Cardiac muscle cell (in vitro differentiated cells and primary cell): ENCODE measurements around the gene DNM2. TPM values are rescaled to one million over a fixed set of nuclear protein-coding genes. Genes with fewer than 3 reads are reported as not detected.
A peak's percentile ranks its signal among the peaks of the same experiment; 100 is the strongest.

Experiments
- DNase-seq, 2 donors: peaks; one replicate each; pipeline versions ENCODE4 v3.0.0 to v3.0.0-alpha.2; 2010 to 2017; ENCODE audit warnings: low read depth in 1 of 2, low spot score in 1 of 2
- H3K27ac ChIP-seq: fragments of 200-600 bp; sonication (generic); 2 replicates; pipeline ENCODE4 v1.5.1; 2016
- H3K27me3 ChIP-seq: fragments of 200-600 bp; sonication (generic); 2 replicates; pipeline ENCODE4 v1.6.0; 2016; ENCODE audit warnings: control low read depth
- H3K36me3 ChIP-seq: fragments of 200-600 bp; sonication (generic); 2 replicates; pipeline ENCODE4 v1.5.1; 2016; ENCODE audit warnings: control low read depth
- H3K4me1 ChIP-seq: fragments of 200-600 bp; sonication (generic); 2 replicates; pipeline ENCODE4 v1.8.1; 2017; ENCODE audit warnings: low read depth, mild to moderate bottlenecking, mixed run types
- H3K4me3 ChIP-seq: fragments of 200-600 bp; sonication (generic); 2 replicates; pipeline ENCODE4 v1.5.1; 2016; ENCODE audit warnings: mild to moderate bottlenecking
- H3K9me3 ChIP-seq: fragments of 200-600 bp; sonication (generic); 2 replicates; pipeline ENCODE4 v1.5.1; 2017; ENCODE audit warnings: low read depth, mild to moderate bottlenecking, control low read depth
- CTCF ChIP-seq: IDR thresholded peaks from 2 replicates; pipeline ENCODE4 v1.5.1; 2012; ENCODE audit warnings: low read depth, mild to moderate bottlenecking, low read length
- polyA plus RNA-seq: library from polyadenylated mRNA; unstranded; fragments of >200 nt; fragmentation: Nextera tagmentation; extraction: Ambion mirVana; gene quantifications from 2 replicates; pipeline ENCODE4 v1.2.1, GENCODE V29; 2016
- total RNA-seq: library from RNA; depleted of rRNA; stranded (reverse); fragments of >200 nt; gene quantifications from 2 replicates; pipeline ENCODE4 v1.2.3, GENCODE V29; 2016

DNM2 gene
- total and polyA plus RNA-seq, 2 experiments from 2014 or later = 122 to 132 TPM

- Histone ChIP-seq H3K27ac (no peak overlapping the region), H3K4me3 (no peak overlapping the region), H3K27me3 (no peaks in the 10 kb centered on the region), H3K9me3 (no peaks in the 10 kb centered on the region), H3K36me3 (no peaks in the 10 kb centered on the region), H3K4me1 (no peaks in the 10 kb centered on the region)
- no peak for TF ChIP-seq CTCF
- no peak for DNase-seq
Measured at GRCh38 chr19:10712754-10713153, 5.1 kb upstream of the DNM2 start.

GRCh38 chr19:10713317-10713716 lies 4.6 kb upstream of the DNM2 start:
- no peaks in the 10 kb centered on the region for H3K4me1 ChIP-seq
- DNase-seq = no peak
- no peak overlapping the region for H3K27ac ChIP-seq
- H3K4me3 ChIP-seq = no peak overlapping the region
- H3K27me3 ChIP-seq = no peaks in the 10 kb centered on the region
- TF ChIP-seq CTCF = no peak
- no peaks in the 10 kb centered on the region for H3K9me3 ChIP-seq
- H3K36me3 ChIP-seq = no peaks in the 10 kb centered on the region

- H3K4me1 ChIP-seq = peaks cover 13% of the 10 kb centered on the region
- H3K9me3 ChIP-seq = no peaks in the 10 kb centered on the region
- H3K27ac ChIP-seq = peak overlapping the region; percentile 45
- no peaks in the 10 kb centered on the region for H3K27me3 ChIP-seq
- no peak for DNase-seq
- no peaks in the 10 kb centered on the region for H3K36me3 ChIP-seq
- H3K4me3 ChIP-seq = no peak overlapping the region
- TF ChIP-seq CTCF = no peak
Measured at GRCh38 chr19:10717054-10717355, 874 bp upstream of the DNM2 start.

GRCh38 chr19:10718205-10719196 lies 622 bp downstream of the DNM2 start:
- H3K36me3 ChIP-seq = no peaks in the 10 kb centered on the region
- H3K9me3 ChIP-seq = no peaks in the 10 kb centered on the region
- H3K4me1 ChIP-seq = peaks cover 13% of the 10 kb centered on the region
- peak; percentile 51 to 76 for DNase-seq
- no peaks in the 10 kb centered on the region for H3K27me3 ChIP-seq
- H3K4me3 ChIP-seq = peak overlapping the region; percentile 81
- no peak for TF ChIP-seq CTCF
- H3K27ac ChIP-seq = peak overlapping the region; percentile 94

- Histone ChIP-seq H3K9me3 (no peaks in the 10 kb centered on the region), H3K36me3 (no peaks in the 10 kb centered on the region), H3K4me1 (peaks cover 13% of the 10 kb centered on the region), H3K27me3 (no peaks in the 10 kb centered on the region), H3K27ac (peak overlapping the region; percentile 94), H3K4me3 (peak overlapping the region; percentile 81)
- TF ChIP-seq CTCF = no peak
- no peak for DNase-seq
Measured at GRCh38 chr19:10719466-10719961, 1.6 kb downstream of the DNM2 start.
